Trophoblast cell (in vitro differentiated cells and primary cell): ENCODE measurements around the gene CADM1.

Experiments used
- DNase-seq, 2 donors: peaks; one replicate each; pipeline ENCODE4 v3.0.0-alpha.2; 2016
- H2AFZ ChIP-seq: 2 replicates; pipeline ENCODE4 v1.6.1; 2013; ENCODE audit warnings: low read length, moderate library complexity, mild to moderate bottlenecking; ENCODE audit not compliant: insufficient read depth, poor library complexity
- H2AK5ac ChIP-seq: 2 replicates; pipeline ENCODE4 v1.6.1; 2013; ENCODE audit warnings: mild to moderate bottlenecking, low read length
- H2BK120ac ChIP-seq: 2 replicates; pipeline ENCODE4 v1.6.1; 2013; ENCODE audit warnings: low read length, mild to moderate bottlenecking, moderate library complexity; ENCODE audit not compliant: insufficient read depth, poor library complexity
- H2BK12ac ChIP-seq: 2 replicates; pipeline ENCODE4 v1.6.1; 2013; ENCODE audit warnings: mild to moderate bottlenecking, low read length, moderate library complexity
- H2BK5ac ChIP-seq: 2 replicates; pipeline ENCODE4 v1.6.1; 2013; ENCODE audit warnings: low read length, low read depth, moderate library complexity, mild to moderate bottlenecking; ENCODE audit not compliant: poor library complexity
- H3K14ac ChIP-seq: 2 replicates; pipeline ENCODE4 v1.6.1; 2013; ENCODE audit warnings: mild to moderate bottlenecking, low read length
- H3K18ac ChIP-seq: 2 replicates; pipeline ENCODE4 v1.6.1; 2013; ENCODE audit warnings: mild to moderate bottlenecking, low read length
- H3K23ac ChIP-seq: 2 replicates; pipeline ENCODE4 v1.6.1; 2013; ENCODE audit warnings: low read length
- H3K27ac ChIP-seq: 2 replicates; pipeline ENCODE4 v1.5.1; 2013; ENCODE audit warnings: low read depth, mild to moderate bottlenecking, inconsistent platforms, low read length, moderate library complexity
- H3K27me3 ChIP-seq: 2 replicates; pipeline ENCODE4 v1.6.1; 2013; ENCODE audit warnings: inconsistent platforms, mild to moderate bottlenecking, low read length, moderate library complexity; ENCODE audit not compliant: insufficient read depth
- H3K36me3 ChIP-seq, 2 experiments: 1 replicate in 1 of 2; 2 replicates in 1 of 2; pipeline ENCODE4 v1.6.1; 2013; ENCODE audit warnings: low read length in 2 of 2, mild to moderate bottlenecking in 2 of 2, moderate library complexity in 1 of 2; ENCODE audit not compliant: insufficient read depth in 2 of 2, control insufficient read depth in 1 of 2
- H3K4ac ChIP-seq: 2 replicates; pipeline ENCODE4 v1.6.1; 2013; ENCODE audit warnings: low read depth, mild to moderate bottlenecking, low read length, moderate library complexity
- H3K4me1 ChIP-seq, 2 experiments: 1 replicate in 1 of 2; 2 replicates in 1 of 2; pipeline ENCODE4 v1.6.1; 2013; ENCODE audit warnings: low read length in 2 of 2, mild to moderate bottlenecking in 2 of 2, moderate library complexity in 1 of 2; ENCODE audit not compliant: insufficient read depth in 2 of 2, control insufficient read depth in 1 of 2
- H3K4me2 ChIP-seq: 2 replicates; pipeline ENCODE4 v1.6.1; 2013; ENCODE audit warnings: inconsistent platforms, mild to moderate bottlenecking, low read length, moderate library complexity
- H3K4me3 ChIP-seq: 2 replicates; pipeline ENCODE4 v1.5.1; 2013; ENCODE audit warnings: mild to moderate bottlenecking, low read depth, low read length, inconsistent platforms
- H3K79me1 ChIP-seq: one replicate; pipeline ENCODE4 v1.6.1; 2013; ENCODE audit warnings: low read length
- H3K79me2 ChIP-seq: 2 replicates; pipeline ENCODE4 v1.6.1; 2013; ENCODE audit warnings: low read length, mild to moderate bottlenecking; ENCODE audit not compliant: control insufficient read depth, insufficient read depth, poor library complexity
- H3K9ac ChIP-seq: 2 replicates; pipeline ENCODE4 v1.6.1; 2013; ENCODE audit warnings: mild to moderate bottlenecking, low read length
- H3K9me3 ChIP-seq: 2 replicates; pipeline ENCODE4 v1.6.1; 2013; ENCODE audit warnings: low read depth, mild to moderate bottlenecking, control low read depth, inconsistent platforms, low read length; ENCODE audit not compliant: insufficient read depth
- H4K12ac ChIP-seq: 2 replicates; pipeline ENCODE4 v1.6.1; 2013; ENCODE audit warnings: low read depth, mild to moderate bottlenecking, low read length, moderate library complexity
- H4K8ac ChIP-seq: 2 replicates; pipeline ENCODE4 v1.6.1; 2013; ENCODE audit warnings: low read depth, mild to moderate bottlenecking, low read length, moderate library complexity
- H4K91ac ChIP-seq: one replicate; pipeline ENCODE4 v1.6.1; 2013; ENCODE audit warnings: low read depth, mild to moderate bottlenecking, low read length, moderate library complexity
- WGBS: extraction: QIAGEN DNeasy Blood & Tissue Kit; methylation state at CpG from one replicate; pipeline ENCODE4 v1.1.7; 2013; ENCODE audit warnings: missing lambda C conversion rate; ENCODE audit not compliant: insufficient read length, insufficient coverage; ENCODE audit errors: extremely low coverage; 5-methylcytosine and 5-hydroxymethylcytosine counted together

Gene CADM1

GRCh38 chr11:115454525-115454924 lies 49.7 kb downstream of the CADM1 start:
- Histone ChIP-seq H3K4me1 (no peaks in the 10 kb centered on the region), H4K12ac (no peak overlapping the region), H2BK5ac (no peak overlapping the region), H3K23ac (no peak overlapping the region), H2BK120ac (no peak overlapping the region), H4K8ac (no peak overlapping the region), H3K14ac (no peak overlapping the region), H3K4me3 (no peak overlapping the region), H3K27ac (no peak overlapping the region), H2AFZ (no peak overlapping the region), H3K4me2 (no peak overlapping the region), H3K79me2 (no peaks in the 10 kb centered on the region), H3K27me3 (no peaks in the 10 kb centered on the region), H3K79me1 (no peaks in the 10 kb centered on the region), H2AK5ac (no peak overlapping the region), H3K9me3 (no peaks in the 10 kb centered on the region), H3K18ac (no peak overlapping the region), H3K9ac (no peak overlapping the region), H3K4ac (no peak overlapping the region), H2BK12ac (no peak overlapping the region), H3K36me3 (no peaks in the 10 kb centered on the region), H4K91ac (no peak overlapping the region)
- no peak for DNase-seq
- no CpG with 5 or more reads among the region's 1 CpG for WGBS

DNA sequence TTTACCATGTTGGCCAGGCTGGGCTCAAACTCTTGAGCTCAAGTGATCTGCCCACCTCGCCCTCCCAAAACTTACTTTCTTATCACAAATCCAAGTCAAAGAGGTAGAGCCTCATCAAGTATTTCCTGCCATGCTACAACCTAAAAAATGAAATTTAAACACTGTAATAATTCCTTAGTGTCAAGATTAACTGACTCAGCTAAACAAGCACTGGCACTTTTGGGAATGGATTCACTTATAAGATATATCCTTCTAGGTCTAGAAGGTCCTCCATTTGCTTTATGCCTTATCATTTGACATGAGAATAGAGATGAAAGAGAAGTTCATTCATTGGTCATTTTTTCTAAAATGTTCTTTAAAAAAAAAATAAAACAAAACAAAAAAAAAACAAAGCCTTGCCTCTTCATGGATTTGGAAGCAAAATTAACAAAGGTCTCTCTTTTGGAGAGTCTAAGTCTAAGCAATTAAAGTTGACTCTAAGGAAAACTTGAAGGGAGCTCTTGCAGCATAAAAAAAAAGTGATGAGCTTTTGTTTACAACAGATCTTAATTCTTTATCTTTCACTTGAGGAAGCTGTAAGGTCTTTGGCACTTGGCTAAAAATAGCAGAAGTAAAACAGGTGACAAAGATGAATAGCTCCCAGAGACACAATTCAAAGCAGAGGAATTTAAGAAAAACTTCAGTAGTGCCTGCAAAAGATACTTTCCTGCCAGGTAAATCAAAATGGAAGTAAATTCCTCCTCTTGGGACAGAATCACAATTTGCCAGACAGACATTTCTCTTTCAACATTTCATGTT lies 50.3 kb downstream of the CADM1 start:
- no peak overlapping the region for H2AK5ac ChIP-seq
- no peak overlapping the region for H3K4ac ChIP-seq
- H3K18ac ChIP-seq: no peak overlapping the region
- no peaks in the 10 kb centered on the region for H3K36me3 ChIP-seq
- no peak overlapping the region for H3K4me3 ChIP-seq
- no peak overlapping the region for H4K91ac ChIP-seq
- H3K4me1 ChIP-seq: no peaks in the 10 kb centered on the region
- H4K12ac ChIP-seq: no peak overlapping the region
- no peaks in the 10 kb centered on the region for H3K79me1 ChIP-seq
- no peaks in the 10 kb centered on the region for H3K27me3 ChIP-seq
- H3K27ac ChIP-seq: no peak overlapping the region
- no peak overlapping the region for H2BK120ac ChIP-seq
- H3K14ac ChIP-seq: no peak overlapping the region
- H3K9me3 ChIP-seq: no peaks in the 10 kb centered on the region
- H3K9ac ChIP-seq: no peak overlapping the region
- H3K79me2 ChIP-seq: no peaks in the 10 kb centered on the region
- H2AFZ ChIP-seq: no peak overlapping the region
- H3K4me2 ChIP-seq: no peak overlapping the region
- WGBS: no CpG with 5 or more reads among the region's 1 CpG
- H3K23ac ChIP-seq: no peak overlapping the region
- H4K8ac ChIP-seq: no peak overlapping the region
- no peak overlapping the region for H2BK5ac ChIP-seq
- H2BK12ac ChIP-seq: no peak overlapping the region
- no peak for DNase-seq

DNA sequence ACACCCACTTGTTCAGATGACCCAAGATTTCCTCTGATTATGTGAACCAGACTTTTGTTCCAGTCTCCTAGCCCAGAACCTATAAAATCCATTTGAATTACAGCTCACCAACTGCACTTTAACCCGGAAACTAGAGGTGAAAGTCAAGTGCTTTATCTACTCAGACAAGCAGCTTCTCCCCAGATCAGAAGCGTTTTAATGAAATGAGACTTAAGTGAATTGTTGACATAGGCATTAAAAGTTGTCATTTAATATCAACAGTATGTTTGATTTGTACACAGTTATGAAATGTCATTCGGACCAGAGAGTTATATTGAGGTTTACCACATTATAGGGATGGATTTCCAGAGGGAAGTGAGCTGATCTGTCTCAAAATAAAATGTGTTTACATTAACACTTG lies 52.0 kb downstream of the CADM1 start:
- Histone ChIP-seq H3K9me3 (peaks cover 4% of the 10 kb centered on the region), H3K4me3 (no peak overlapping the region), H3K36me3 (no peaks in the 10 kb centered on the region), H3K23ac (no peak overlapping the region), H3K27me3 (no peaks in the 10 kb centered on the region), H2AFZ (no peak overlapping the region), H3K4me1 (no peaks in the 10 kb centered on the region), H3K27ac (no peak overlapping the region), H3K79me1 (no peaks in the 10 kb centered on the region), H2BK120ac (no peak overlapping the region), H2BK12ac (no peak overlapping the region), H4K91ac (no peak overlapping the region), H2AK5ac (no peak overlapping the region), H3K18ac (no peak overlapping the region), H2BK5ac (no peak overlapping the region), H4K8ac (no peak overlapping the region), H3K79me2 (no peaks in the 10 kb centered on the region), H3K14ac (no peak overlapping the region), H3K9ac (no peak overlapping the region), H3K4me2 (no peak overlapping the region), H3K4ac (no peak overlapping the region), H4K12ac (no peak overlapping the region)
- no peak for DNase-seq
- WGBS: no CpG with 5 or more reads among the region's 3 CpGs

DNA sequence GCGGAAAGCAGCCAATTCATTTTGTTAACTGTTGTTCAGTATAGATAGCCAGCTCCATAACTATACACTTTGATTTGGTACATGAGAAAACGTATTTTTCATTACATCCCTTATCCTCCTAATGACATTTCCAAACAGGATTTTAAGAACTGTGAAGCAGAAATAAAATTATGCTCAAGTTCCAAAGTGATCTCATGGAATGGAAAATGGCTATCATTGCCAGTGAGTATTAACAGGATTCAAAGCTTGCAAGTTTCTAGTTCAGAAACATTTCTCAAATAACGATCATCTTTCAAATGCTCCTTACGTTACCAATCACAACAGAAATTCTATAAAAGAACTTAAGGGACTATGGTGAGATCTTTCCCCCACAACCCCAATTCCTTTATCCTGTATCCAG lies 53.7 kb downstream of the CADM1 start:
- Histone ChIP-seq H3K27ac (no peak overlapping the region), H4K8ac (no peak overlapping the region), H3K23ac (no peak overlapping the region), H3K9ac (no peak overlapping the region), H2BK12ac (no peak overlapping the region), H3K79me2 (no peaks in the 10 kb centered on the region), H3K4ac (no peak overlapping the region), H3K4me1 (no peaks in the 10 kb centered on the region), H3K18ac (no peak overlapping the region), H3K9me3 (peaks cover 4% of the 10 kb centered on the region), H2BK5ac (no peak overlapping the region), H2BK120ac (no peak overlapping the region), H4K12ac (no peak overlapping the region), H3K14ac (no peak overlapping the region), H3K27me3 (no peaks in the 10 kb centered on the region), H4K91ac (no peak overlapping the region), H3K79me1 (no peaks in the 10 kb centered on the region), H2AFZ (no peak overlapping the region), H3K4me2 (no peak overlapping the region), H3K4me3 (no peak overlapping the region), H2AK5ac (no peak overlapping the region), H3K36me3 (no peaks in the 10 kb centered on the region)
- DNase-seq: no peak
- WGBS: no CpG with 5 or more reads among the region's 4 CpGs
